Cardiac muscle cell (in vitro differentiated cells and primary cell): ENCODE measurements around the gene GOSR2. TPM values are rescaled to one million over a fixed set of nuclear protein-coding genes. Genes with fewer than 3 reads are reported as not detected.

Experiments used
- DNase-seq, 2 donors: peaks; one replicate each; pipeline versions ENCODE4 v3.0.0 to v3.0.0-alpha.2; 2010 to 2017; ENCODE audit warnings: low read depth in 1 of 2, low spot score in 1 of 2
- H3K27ac ChIP-seq: fragments of 200-600 bp; sonication (generic); 2 replicates; pipeline ENCODE4 v1.5.1; 2016
- H3K27me3 ChIP-seq: fragments of 200-600 bp; sonication (generic); 2 replicates; pipeline ENCODE4 v1.6.0; 2016; ENCODE audit warnings: control low read depth
- H3K36me3 ChIP-seq: fragments of 200-600 bp; sonication (generic); 2 replicates; pipeline ENCODE4 v1.5.1; 2016; ENCODE audit warnings: control low read depth
- H3K4me1 ChIP-seq: fragments of 200-600 bp; sonication (generic); 2 replicates; pipeline ENCODE4 v1.8.1; 2017; ENCODE audit warnings: low read depth, mild to moderate bottlenecking, mixed run types
- H3K4me3 ChIP-seq: fragments of 200-600 bp; sonication (generic); 2 replicates; pipeline ENCODE4 v1.5.1; 2016; ENCODE audit warnings: mild to moderate bottlenecking
- H3K9me3 ChIP-seq: fragments of 200-600 bp; sonication (generic); 2 replicates; pipeline ENCODE4 v1.5.1; 2017; ENCODE audit warnings: low read depth, mild to moderate bottlenecking, control low read depth
- polyA plus RNA-seq: library from polyadenylated mRNA; unstranded; fragments of >200 nt; fragmentation: Nextera tagmentation; extraction: Ambion mirVana; gene quantifications from 2 replicates; pipeline ENCODE4 v1.2.1, GENCODE V29; 2016
- total RNA-seq: library from RNA; depleted of rRNA; stranded (reverse); fragments of >200 nt; gene quantifications from 2 replicates; pipeline ENCODE4 v1.2.3, GENCODE V29; 2016
- TF ChIP-seq, protein P1 (sequence below): IDR thresholded peaks from 2 replicates; pipeline ENCODE4 v1.5.1; 2012; ENCODE audit warnings: low read depth, mild to moderate bottlenecking, low read length

GOSR2 gene
- total RNA-seq = 34.1 and 41.3 TPM in 2 replicates
- 37.3 and 60.9 TPM in 2 replicates for polyA plus RNA-seq

DNA sequence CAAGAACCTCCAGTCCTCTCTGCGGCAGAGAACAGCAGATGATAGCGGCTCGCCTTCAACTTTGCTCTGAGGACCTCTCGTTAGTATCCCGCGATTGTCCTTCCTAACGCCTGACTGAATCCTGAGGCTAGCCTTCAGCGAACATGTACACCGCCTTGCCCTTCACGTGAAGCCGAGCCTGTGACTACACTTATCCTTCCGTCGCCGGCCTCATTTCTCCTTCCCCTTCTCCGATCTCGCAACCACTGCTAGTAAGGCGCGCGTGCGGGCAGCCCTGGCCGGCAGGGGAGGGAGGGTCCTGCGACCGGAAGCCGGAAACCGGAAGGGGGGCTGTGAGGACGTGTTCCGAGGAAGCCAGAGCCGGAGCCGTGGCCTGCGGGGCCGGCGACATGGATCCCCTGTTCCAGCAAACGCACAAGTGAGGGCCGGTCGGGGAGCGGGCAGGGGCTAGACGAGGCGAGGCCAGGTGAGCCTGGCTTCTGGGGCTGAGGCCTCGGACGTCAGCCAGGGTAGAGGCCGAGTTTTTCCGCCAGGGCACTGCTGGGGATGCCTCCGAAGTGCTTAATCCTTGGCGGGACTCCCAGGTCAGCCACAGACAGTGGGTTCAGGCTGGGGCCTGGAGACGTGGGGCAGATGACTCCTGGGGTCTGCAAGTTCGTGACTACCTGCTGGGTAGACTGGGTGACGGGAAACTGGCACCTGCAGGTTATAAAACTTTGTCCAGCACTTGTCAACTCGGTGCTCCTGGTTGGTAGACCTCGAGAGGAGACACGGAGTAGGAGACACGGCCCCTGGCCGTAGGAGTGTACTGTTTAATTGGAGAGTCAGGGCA is at the start of gene GOSR2:
Gene GOSR2 (plus strand): TSS at position 357 of the 832 bp plus-strand sequence. CDS start 33 bp downstream, at position 390.
- Histone ChIP-seq H3K9me3 (no peaks in the 10 kb centered on the region), H3K4me3 (peak within 1 kb of the TSS; percentile 72), H3K36me3 (no peaks in the 10 kb centered on the region), H3K4me1 (peaks cover 7% of the 10 kb centered on the region), H3K27me3 (no peaks in the 10 kb centered on the region), H3K27ac (peak within 1 kb of the TSS; percentile 98)
- DNase-seq = peak; percentile 90 to 92
- TF ChIP-seq, protein P1, sequence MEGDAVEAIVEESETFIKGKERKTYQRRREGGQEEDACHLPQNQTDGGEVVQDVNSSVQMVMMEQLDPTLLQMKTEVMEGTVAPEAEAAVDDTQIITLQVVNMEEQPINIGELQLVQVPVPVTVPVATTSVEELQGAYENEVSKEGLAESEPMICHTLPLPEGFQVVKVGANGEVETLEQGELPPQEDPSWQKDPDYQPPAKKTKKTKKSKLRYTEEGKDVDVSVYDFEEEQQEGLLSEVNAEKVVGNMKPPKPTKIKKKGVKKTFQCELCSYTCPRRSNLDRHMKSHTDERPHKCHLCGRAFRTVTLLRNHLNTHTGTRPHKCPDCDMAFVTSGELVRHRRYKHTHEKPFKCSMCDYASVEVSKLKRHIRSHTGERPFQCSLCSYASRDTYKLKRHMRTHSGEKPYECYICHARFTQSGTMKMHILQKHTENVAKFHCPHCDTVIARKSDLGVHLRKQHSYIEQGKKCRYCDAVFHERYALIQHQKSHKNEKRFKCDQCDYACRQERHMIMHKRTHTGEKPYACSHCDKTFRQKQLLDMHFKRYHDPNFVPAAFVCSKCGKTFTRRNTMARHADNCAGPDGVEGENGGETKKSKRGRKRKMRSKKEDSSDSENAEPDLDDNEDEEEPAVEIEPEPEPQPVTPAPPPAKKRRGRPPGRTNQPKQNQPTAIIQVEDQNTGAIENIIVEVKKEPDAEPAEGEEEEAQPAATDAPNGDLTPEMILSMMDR = no peak

DNA sequence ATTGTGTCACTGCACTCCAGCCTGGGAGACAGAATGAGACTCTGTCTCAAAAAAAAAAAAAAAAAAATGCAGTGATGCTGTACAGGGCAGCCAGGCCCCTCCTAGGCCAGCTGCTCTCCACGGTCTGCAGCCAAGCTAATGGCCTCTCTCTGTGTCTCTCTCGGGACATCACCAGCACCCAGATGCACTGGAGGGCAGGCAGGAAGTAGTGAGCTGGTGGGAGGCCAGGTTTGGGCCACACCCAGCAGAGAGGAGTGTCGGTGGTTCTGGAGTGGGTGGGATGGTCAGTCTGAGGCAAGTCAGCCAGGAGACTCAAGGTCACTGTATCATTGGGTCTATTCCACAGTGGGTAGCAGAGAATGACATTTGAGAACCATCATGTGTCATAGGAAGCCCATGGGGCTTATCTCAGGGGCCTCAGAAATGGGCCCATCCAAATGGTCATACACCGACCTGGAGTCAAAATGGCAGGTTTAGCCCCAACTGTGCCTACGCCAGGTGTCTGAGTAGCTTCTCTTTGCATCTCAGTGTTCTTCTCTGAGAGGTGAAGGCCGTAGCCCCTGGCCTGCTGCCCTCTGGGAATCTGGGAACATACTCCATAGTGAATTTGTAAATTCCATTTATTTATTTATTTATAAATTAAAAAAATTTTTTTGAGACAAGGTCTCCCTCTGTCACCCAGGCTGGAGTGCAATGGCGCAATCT is 48.9 kb upstream of the GOSR2 start:
- H3K27ac ChIP-seq = no peak overlapping the region
- no peaks in the 10 kb centered on the region for H3K9me3 ChIP-seq
- H3K36me3 ChIP-seq = no peaks in the 10 kb centered on the region
- no peaks in the 10 kb centered on the region for H3K27me3 ChIP-seq
- TF ChIP-seq, protein P1 = no peak
- H3K4me3 ChIP-seq = no peak overlapping the region
- DNase-seq = no peak
- H3K4me1 ChIP-seq = no peaks in the 10 kb centered on the region

DNA sequence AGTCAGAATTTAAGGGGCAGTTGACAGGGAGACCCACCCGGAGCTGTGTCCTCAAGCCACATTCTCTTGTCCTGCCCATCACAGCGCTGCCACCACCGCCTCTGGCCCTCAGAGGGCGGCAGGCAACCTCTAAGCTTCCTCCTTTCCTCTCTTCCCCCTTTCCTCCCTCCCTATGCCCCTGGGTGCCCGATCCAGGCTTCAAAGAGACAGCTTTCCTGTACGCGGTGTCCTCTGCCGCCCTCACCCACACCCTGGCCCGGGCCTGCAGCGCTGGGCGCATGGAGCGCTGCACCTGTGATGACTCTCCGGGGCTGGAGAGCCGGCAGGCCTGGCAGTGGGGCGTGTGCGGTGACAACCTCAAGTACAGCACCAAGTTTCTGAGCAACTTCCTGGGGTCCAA is 48.1 kb upstream of the GOSR2 start:
- no peak for DNase-seq
- no peak overlapping the region for H3K27ac ChIP-seq
- H3K4me1 ChIP-seq = no peaks in the 10 kb centered on the region
- H3K9me3 ChIP-seq = no peaks in the 10 kb centered on the region
- no peaks in the 10 kb centered on the region for H3K27me3 ChIP-seq
- no peaks in the 10 kb centered on the region for H3K36me3 ChIP-seq
- TF ChIP-seq, protein P1 = no peak
- H3K4me3 ChIP-seq = no peak overlapping the region

DNA sequence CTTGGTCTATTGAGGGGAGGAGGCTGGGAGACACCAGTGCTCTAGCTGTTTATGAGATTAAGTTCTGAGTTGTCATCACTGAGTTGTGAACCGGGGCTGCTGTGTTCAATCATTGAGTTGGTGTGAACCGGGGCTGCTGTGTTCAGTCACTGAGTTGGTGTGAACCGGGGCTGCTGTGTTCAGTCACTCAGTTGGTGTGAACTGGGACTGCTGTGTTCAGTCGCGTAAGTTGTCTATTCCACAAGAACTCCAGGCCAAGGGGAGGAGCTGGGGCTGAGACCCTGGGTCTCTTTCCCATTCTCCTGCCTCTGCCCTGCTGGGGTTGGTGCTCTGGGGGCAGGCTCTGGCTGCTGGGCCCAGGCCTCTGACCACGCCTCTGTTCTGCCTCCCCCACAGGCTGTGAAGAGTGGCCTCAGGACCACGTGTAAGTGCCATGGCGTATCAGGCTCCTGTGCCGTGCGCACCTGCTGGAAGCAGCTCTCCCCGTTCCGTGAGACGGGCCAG is 47.1 kb upstream of the GOSR2 start:
- TF ChIP-seq, protein P1 = no peak
- Histone ChIP-seq H3K4me3 (no peak overlapping the region), H3K36me3 (no peaks in the 10 kb centered on the region), H3K9me3 (no peaks in the 10 kb centered on the region), H3K4me1 (no peaks in the 10 kb centered on the region), H3K27ac (no peak overlapping the region), H3K27me3 (no peaks in the 10 kb centered on the region)
- DNase-seq = no peak

DNA sequence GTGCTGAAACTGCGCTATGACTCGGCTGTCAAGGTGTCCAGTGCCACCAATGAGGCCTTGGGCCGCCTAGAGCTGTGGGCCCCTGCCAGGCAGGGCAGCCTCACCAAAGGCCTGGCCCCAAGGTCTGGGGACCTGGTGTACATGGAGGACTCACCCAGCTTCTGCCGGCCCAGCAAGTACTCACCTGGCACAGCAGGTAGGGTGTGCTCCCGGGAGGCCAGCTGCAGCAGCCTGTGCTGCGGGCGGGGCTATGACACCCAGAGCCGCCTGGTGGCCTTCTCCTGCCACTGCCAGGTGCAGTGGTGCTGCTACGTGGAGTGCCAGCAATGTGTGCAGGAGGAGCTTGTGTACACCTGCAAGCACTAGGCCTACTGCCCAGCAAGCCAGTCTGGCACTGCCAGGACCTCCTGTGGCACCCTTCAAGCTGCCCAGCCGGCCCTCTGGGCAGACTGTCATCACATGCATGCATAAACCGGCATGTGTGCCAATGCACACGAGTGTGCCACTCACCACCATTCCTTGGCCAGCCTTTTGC is 46.5 kb upstream of the GOSR2 start:
- DNase-seq = no peak

More for the DNA sequence above, 46.5 kb upstream of the GOSR2 start:
- Histone ChIP-seq H3K9me3 (no peaks in the 10 kb centered on the region), H3K4me3 (no peak overlapping the region), H3K4me1 (no peaks in the 10 kb centered on the region), H3K27ac (no peak overlapping the region), H3K36me3 (no peaks in the 10 kb centered on the region), H3K27me3 (no peaks in the 10 kb centered on the region)
- TF ChIP-seq, protein P1 = peak; percentile 5
